Measurements from ENCODE around the gene ZSCAN9.
A peak's percentile ranks its signal among the peaks of the same experiment; 100 is the strongest.

Gene ZSCAN9

GRCh38 chr6:28266962-28267694 lies 42.1 kb downstream of the ZSCAN9 start, which contains the start of gene ZSCAN26:
Gene ZSCAN26, plus strand, starts transcription at chr6:28267143. Its CDS starts 4,777 bp downstream, at chr6:28271920.
- DNase-seq (ENCODE audit: low read depth), result peak; percentile 45

DNA sequence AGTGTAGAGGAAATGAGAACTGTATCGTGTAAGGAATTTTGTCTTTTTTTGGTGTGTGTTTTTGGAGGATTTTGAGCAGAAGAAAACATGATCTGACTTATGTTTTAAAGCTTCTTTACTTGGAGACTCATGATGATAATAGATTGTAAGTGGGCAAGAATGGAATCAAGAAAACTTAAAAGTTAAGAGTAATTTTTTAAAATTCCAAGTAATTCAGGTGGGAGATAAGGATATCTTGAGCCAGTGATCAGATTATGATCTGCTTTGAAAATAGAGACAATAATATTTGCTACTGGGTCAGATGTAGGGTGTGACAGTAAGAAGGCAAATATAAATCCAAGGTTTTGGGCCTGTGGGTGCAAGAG lies 42.6 kb downstream of the ZSCAN9 start:
- DNase-seq (ENCODE audit: low read depth), result no peak

GRCh38 chr6:28269492-28269891 lies 44.4 kb downstream of the ZSCAN9 start:
- no peak for DNase-seq (ENCODE audit: low read depth)

- no peak for DNase-seq (ENCODE audit: low read depth)
Observed at GRCh38 chr6:28274888-28275287, 49.8 kb downstream of the ZSCAN9 start.

GRCh38 chr6:28277746-28278145 lies 52.7 kb downstream of the ZSCAN9 start:
- no peak for DNase-seq (ENCODE audit: low read depth)

- DNase-seq (ENCODE audit: low read depth), result no peak
Observed at GRCh38 chr6:28280595-28281287, 55.7 kb downstream of the ZSCAN9 start.

- DNase-seq (ENCODE audit: low read depth), result peak; percentile 22
Observed at GRCh38 chr6:28281288-28282064, 56.4 kb downstream of the ZSCAN9 start, which contains the start of gene PGBD1. Gene PGBD1, plus strand, starts transcription at chr6:28281572. Its CDS starts 2,242 bp downstream, at chr6:28283814.

DNA sequence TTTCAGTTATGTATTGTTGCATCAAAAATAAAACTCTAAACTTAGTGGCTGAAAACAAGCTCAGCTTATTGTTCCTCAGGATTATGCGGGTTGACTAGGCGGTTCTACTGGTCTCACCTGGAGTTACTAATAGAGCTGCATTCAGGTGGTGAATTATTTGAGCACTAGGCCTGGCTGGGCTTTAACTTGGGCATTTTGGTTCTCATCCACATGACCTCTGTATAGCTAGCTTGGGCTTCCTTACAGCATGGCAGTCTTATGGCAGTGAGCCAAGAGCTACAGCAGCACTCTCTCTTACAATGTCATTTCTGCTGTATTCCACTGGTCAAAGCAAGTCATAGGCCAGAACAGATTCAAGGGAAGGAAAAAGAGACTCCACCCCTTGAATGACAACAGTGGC lies 57.9 kb downstream of the ZSCAN9 start:
- no peak for DNase-seq (ENCODE audit: low read depth)

All from stimulated activated CD8-positive, alpha-beta memory T cell treated with anti-CD3 and anti-CD28 coated beads, Interleukin-15, amount 100 ng/mL, for 24 hours (primary cell).